ENCODE measurements around the gene ZNF862.

GRCh38 chr7:149879271-149879743 lies 41.1 kb downstream of the ZNF862 start:
- TF ChIP-seq CTCF (conservative IDR thresholded peaks at IDR 0.05; ENCODE audit: low read length) (no peak), EZH2phosphoT487 (IDR thresholded peaks at IDR 0.05; ENCODE audit: borderline replicate concordance) (no peak)
